Spinal cord (tissue), 4 donors: Measurements from ENCODE around the gene DNAJC5. TPM values are rescaled to one million over a fixed set of nuclear protein-coding genes. Genes with fewer than 3 reads are reported as not detected.

Source experiments
- polyA plus RNA-seq, 2 donors: library from polyadenylated mRNA; unstranded; fragments of 120-200 nt; gene quantifications; one replicate each; pipeline ENCODE4 v1.2.1, GENCODE V29; 2013; ENCODE audit not compliant: insufficient read length in 2 of 2
- small RNA-seq: library from RNA; depleted of rRNA; stranded (forward); fragments of <200 nt; gene quantifications from one replicate; pipeline ENCODE3, GENCODE V24; 2014; ENCODE audit warnings: low replicate concordance
- total RNA-seq, 2 donors: library from RNA; depleted of rRNA in 1 of 2; stranded (reverse); fragments of 120-200 nt in 1 of 2; fragments of >200 nt in 1 of 2; gene quantifications; one replicate each; pipeline versions ENCODE4 v1.2.3 to v1.2.4, GENCODE V29; 2013 to 2014

The DNAJC5 gene
- total and polyA plus RNA-seq, 4 donors, result 59.4 to 112 (median 94.8) TPM

Small RNAs within 50 kb of the gene (small RNA-seq; reads per million reads assigned to genes)
- not detected for gene MIR647
- gene MIR941-2, result not detected
- not detected for gene MIR941-4
- gene MIR941-5, result not detected
- gene RNU1-134P, result 0.20 reads per million, percentile 6 among the genes with 10 or more reads in this experiment

Other genes with a start within 250 kb of the DNAJC5 start
- 100 to 1,000 TPM; 137 to 142 TPM for gene STMN3, start 241.7 kb upstream of the DNAJC5 start, total RNA-seq
- gene STMN3, start 241.7 kb upstream of the DNAJC5 start, polyA plus RNA-seq, result 100 to 1,000 TPM; 493 to 495 TPM
- 10 to 100 TPM in 1 of 2 donors, 1 to 10 TPM in 1; 8.1 to 16.9 TPM for gene RTEL1, start 236.8 kb upstream of the DNAJC5 start, total RNA-seq
- gene RTEL1, start 236.8 kb upstream of the DNAJC5 start, polyA plus RNA-seq, result 10 to 100 TPM; 21.6 to 29.6 TPM
- 1 to 10 TPM; 1.1 to 3.1 TPM for gene TNFRSF6B, start 198.5 kb upstream of the DNAJC5 start, total RNA-seq
- gene TNFRSF6B, start 198.5 kb upstream of the DNAJC5 start, polyA plus RNA-seq, result 1 to 10 TPM; 2.8 to 5.2 TPM
- 10 to 100 TPM; 19.5 to 46.6 TPM for gene ARFRP1, start 187.2 kb upstream of the DNAJC5 start, total RNA-seq
- 10 to 100 TPM; 52.0 to 57.8 TPM for gene ARFRP1, start 187.2 kb upstream of the DNAJC5 start, polyA plus RNA-seq
- 10 to 100 TPM in 1 of 2 donors, 1 to 10 TPM in 1; 6.9 to 19.2 TPM for gene ZGPAT, start 187.1 kb upstream of the DNAJC5 start, total RNA-seq
- gene ZGPAT, start 187.1 kb upstream of the DNAJC5 start, polyA plus RNA-seq, result 10 to 100 TPM; 26.9 to 34.6 TPM
- 1 to 10 TPM; 2.5 to 9.8 TPM for gene LIME1, start 158.5 kb upstream of the DNAJC5 start, total RNA-seq
- gene LIME1, start 158.5 kb upstream of the DNAJC5 start, polyA plus RNA-seq, result 10 to 100 TPM; 19.6 to 24.5 TPM
- gene SLC2A4RG, start 155.3 kb upstream of the DNAJC5 start, total RNA-seq, result 10 to 100 TPM in 1 of 2 donors, 1 to 10 TPM in 1; 5.5 to 51.0 TPM
- 10 to 100 TPM; 55.2 to 79.1 TPM for gene SLC2A4RG, start 155.3 kb upstream of the DNAJC5 start, polyA plus RNA-seq
- 10 to 100 TPM in 1 of 2 donors, 1 to 10 TPM in 1; 8.3 to 13.4 TPM for gene ZBTB46, start 63.9 kb upstream of the DNAJC5 start, total RNA-seq
- gene ZBTB46, start 63.9 kb upstream of the DNAJC5 start, polyA plus RNA-seq, result 10 to 100 TPM in 1 of 2 donors, 1 to 10 TPM in 1; 9.7 to 13.0 TPM
- not detected for gene ABHD16B, start 33.6 kb upstream of the DNAJC5 start, total RNA-seq
- gene ABHD16B, start 33.6 kb upstream of the DNAJC5 start, polyA plus RNA-seq, result not detected
- 10 to 100 TPM; 38.5 to 58.1 TPM for gene TPD52L2, start 29.9 kb upstream of the DNAJC5 start, total RNA-seq
- 100 to 1,000 TPM in 1 of 2 donors, 10 to 100 TPM in 1; 81.7 to 109 TPM for gene TPD52L2, start 29.9 kb upstream of the DNAJC5 start, polyA plus RNA-seq
- 10 to 100 TPM; 14.1 to 31.9 TPM for gene UCKL1, start 61.3 kb downstream of the DNAJC5 start, total RNA-seq
- gene UCKL1, start 61.3 kb downstream of the DNAJC5 start, polyA plus RNA-seq, result 10 to 100 TPM; 56.5 to 83.7 TPM
- gene ZNF512B, start 74.8 kb downstream of the DNAJC5 start, total RNA-seq, result 10 to 100 TPM; 10.6 to 24.2 TPM
- gene ZNF512B, start 74.8 kb downstream of the DNAJC5 start, polyA plus RNA-seq, result 10 to 100 TPM; 43.7 to 44.7 TPM
- 1 to 10 TPM; 6.9 TPM for gene SAMD10, start 84.5 kb downstream of the DNAJC5 start, total RNA-seq
- gene SAMD10, start 84.5 kb downstream of the DNAJC5 start, polyA plus RNA-seq, result 10 to 100 TPM; 41.3 to 42.9 TPM
- 10 to 100 TPM; 44.9 to 61.3 TPM for gene PRPF6, start 86.0 kb downstream of the DNAJC5 start, total RNA-seq
- 10 to 100 TPM; 89.2 to 92.4 TPM for gene PRPF6, start 86.0 kb downstream of the DNAJC5 start, polyA plus RNA-seq
- gene C20orf204, start 141.1 kb downstream of the DNAJC5 start, total RNA-seq, result 1 to 10 TPM in 1 of 2 donors, under 1 TPM in 1; 0.69 to 1.2 TPM
- gene C20orf204, start 141.1 kb downstream of the DNAJC5 start, polyA plus RNA-seq, result 1 to 10 TPM; 1.3 to 3.1 TPM
- 1 to 10 TPM; 2.4 to 2.9 TPM for gene SOX18, start 154.5 kb downstream of the DNAJC5 start, total RNA-seq
- gene SOX18, start 154.5 kb downstream of the DNAJC5 start, polyA plus RNA-seq, result 10 to 100 TPM in 1 of 2 donors, 1 to 10 TPM in 1; 8.7 to 12.3 TPM
- gene TCEA2, start 168.1 kb downstream of the DNAJC5 start, total RNA-seq, result 10 to 100 TPM; 35.9 to 60.0 TPM
- 100 to 1,000 TPM; 166 to 170 TPM for gene TCEA2, start 168.1 kb downstream of the DNAJC5 start, polyA plus RNA-seq
- 10 to 100 TPM; 10.7 to 13.9 TPM for gene RGS19, start 184.4 kb downstream of the DNAJC5 start, total RNA-seq
- 10 to 100 TPM; 21.0 to 21.5 TPM for gene RGS19, start 184.4 kb downstream of the DNAJC5 start, polyA plus RNA-seq
- gene OPRL1, start 185.0 kb downstream of the DNAJC5 start, total RNA-seq, result 10 to 100 TPM in 1 of 2 donors, 1 to 10 TPM in 1; 5.2 to 13.9 TPM
- 10 to 100 TPM; 23.4 to 26.3 TPM for gene OPRL1, start 185.0 kb downstream of the DNAJC5 start, polyA plus RNA-seq
- 1 to 10 TPM; 1.8 to 2.1 TPM for gene LKAAEAR1, start 189.3 kb downstream of the DNAJC5 start, total RNA-seq
- 1 to 10 TPM; 7.7 to 8.4 TPM for gene LKAAEAR1, start 189.3 kb downstream of the DNAJC5 start, polyA plus RNA-seq
- not detected for gene NPBWR2, start 212.4 kb downstream of the DNAJC5 start, total RNA-seq
- gene NPBWR2, start 212.4 kb downstream of the DNAJC5 start, polyA plus RNA-seq, result not detected